ENCODE data around the gene RYK.

The RYK gene

GRCh38 chr3:134299888-134300206, 49.2 kb upstream of the RYK start:
- H3K4me3 ChIP-seq (ENCODE audit: low read depth, low read length): no peak overlapping the region
- no peaks in the 10 kb centered on the region for H3K36me3 ChIP-seq (ENCODE audit: control insufficient read depth in 2 of 2, insufficient read depth in 1 of 2, low read length in 2 of 2)
- CTCF ChIA-PET: interaction anchor here (1.2 to 2.4 kb wide), 3 partner anchors 78 to 87 kb away, joined by 3 to 10 read pairs (median 5); no protein-coding TSS in a partner anchor
- POLR2A ChIA-PET: no interaction called here
- no peak overlapping the region for H3K27ac ChIP-seq (ENCODE audit: extremely low read depth, low read depth, low read length)
- no peaks in the 10 kb centered on the region for H3K4me1 ChIP-seq (ENCODE audit: control insufficient read depth, insufficient read depth, low read length)
- TF ChIP-seq ZNF747 (tag by site-specific recombination; IDR thresholded peaks at IDR 0.05) (no peak), REPIN1 (tag by site-specific recombination; IDR thresholded peaks at IDR 0.05; ENCODE audit: low read depth) (no peak), ZNF626 (tag by site-specific recombination; IDR thresholded peaks at IDR 0.05) (no peak), MZF1 (tag by site-specific recombination; IDR thresholded peaks at IDR 0.05; ENCODE audit: borderline replicate concordance) (no peak), RBAK (tag by site-specific recombination; IDR thresholded peaks at IDR 0.05) (no peak), ZEB2 (tag by site-specific recombination; IDR thresholded peaks at IDR 0.05) (no peak)
- H3K9me3 ChIP-seq (ENCODE audit: control insufficient read depth, insufficient read depth, low read depth, low read length): no peaks in the 10 kb centered on the region

DNA sequence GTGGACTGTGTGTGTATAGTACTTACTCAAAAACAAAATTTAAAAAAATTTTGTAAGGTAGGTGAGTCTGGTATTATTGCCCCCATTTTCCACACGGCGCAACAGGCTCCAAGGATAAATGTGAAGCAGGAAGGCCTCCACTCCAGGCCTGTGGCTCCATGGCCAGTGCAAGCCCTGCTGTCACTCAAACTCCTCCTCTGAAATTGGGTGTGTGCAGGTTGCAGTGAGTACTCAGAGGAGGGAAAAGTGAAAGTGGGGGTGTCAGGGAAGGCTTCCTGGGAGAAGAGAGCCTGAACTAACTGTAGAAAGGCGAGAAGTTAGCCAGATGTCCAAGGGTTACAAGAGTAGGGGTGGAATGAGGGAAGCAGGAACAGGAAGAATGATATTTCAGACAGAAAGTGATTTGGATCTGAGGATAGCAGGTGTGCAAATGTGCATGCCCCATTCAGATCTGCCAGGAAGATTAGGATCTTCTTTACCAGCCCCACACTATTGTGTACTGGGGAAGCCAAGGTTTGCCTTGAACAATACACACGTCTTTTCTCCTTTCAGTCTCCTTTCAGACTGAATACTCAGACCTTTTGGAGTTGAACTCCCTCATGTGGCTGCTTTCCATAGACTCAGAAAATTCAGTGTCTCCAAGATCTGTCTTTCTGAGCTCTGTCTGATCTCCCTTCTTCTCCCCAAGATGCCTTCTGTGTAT, 48.7 kb upstream of the RYK start:
- ChIA-PET POLR2A (no interaction called here), CTCF (interaction anchor here (1.0 to 2.4 kb wide), 3 partner anchors 9 to 87 kb away, joined by 3 to 10 read pairs (median 4); no protein-coding TSS in a partner anchor)
- Histone ChIP-seq H3K9me3 (ENCODE audit: control insufficient read depth, insufficient read depth, low read depth, low read length) (no peaks in the 10 kb centered on the region), H3K4me1 (ENCODE audit: control insufficient read depth, insufficient read depth, low read length) (no peaks in the 10 kb centered on the region), H3K36me3 (ENCODE audit: control insufficient read depth in 2 of 2, insufficient read depth in 1 of 2, low read length in 2 of 2) (no peaks in the 10 kb centered on the region), H3K4me3 (ENCODE audit: low read depth, low read length) (no peak overlapping the region), H3K27ac (ENCODE audit: extremely low read depth, low read depth, low read length) (no peak overlapping the region)
- TF ChIP-seq ZNF654 (tag by site-specific recombination; IDR thresholded peaks at IDR 0.05; ENCODE audit: low read depth): peak; percentile 13; the same call in 1 of the 2 replicates
- TF ChIP-seq, protein P1, sequence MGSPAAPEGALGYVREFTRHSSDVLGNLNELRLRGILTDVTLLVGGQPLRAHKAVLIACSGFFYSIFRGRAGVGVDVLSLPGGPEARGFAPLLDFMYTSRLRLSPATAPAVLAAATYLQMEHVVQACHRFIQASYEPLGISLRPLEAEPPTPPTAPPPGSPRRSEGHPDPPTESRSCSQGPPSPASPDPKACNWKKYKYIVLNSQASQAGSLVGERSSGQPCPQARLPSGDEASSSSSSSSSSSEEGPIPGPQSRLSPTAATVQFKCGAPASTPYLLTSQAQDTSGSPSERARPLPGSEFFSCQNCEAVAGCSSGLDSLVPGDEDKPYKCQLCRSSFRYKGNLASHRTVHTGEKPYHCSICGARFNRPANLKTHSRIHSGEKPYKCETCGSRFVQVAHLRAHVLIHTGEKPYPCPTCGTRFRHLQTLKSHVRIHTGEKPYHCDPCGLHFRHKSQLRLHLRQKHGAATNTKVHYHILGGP (tag by site-specific recombination; IDR thresholded peaks at IDR 0.05): no peak
- no peak for TF ChIP-seq ZNF791 (tag by site-specific recombination; IDR thresholded peaks at IDR 0.05)

DNA sequence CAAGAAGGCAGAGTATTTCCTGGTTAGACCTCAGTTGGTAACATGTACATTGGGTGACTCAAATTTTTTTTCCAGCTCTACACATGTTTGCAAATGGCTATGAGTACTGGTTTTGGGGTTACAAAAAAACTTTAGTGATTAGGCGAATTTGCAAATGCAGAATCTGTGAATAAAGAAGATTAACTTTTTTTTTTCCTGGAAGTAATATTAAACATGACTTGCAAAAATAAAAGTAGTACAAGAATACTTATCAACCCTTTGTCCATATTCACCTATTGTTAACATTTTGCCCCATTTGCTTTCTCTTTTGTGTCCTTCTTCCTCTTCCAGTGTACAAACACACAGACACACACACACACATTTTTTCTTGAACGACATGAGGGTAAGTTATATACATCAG, 47.6 kb upstream of the RYK start:
- TF ChIP-seq ZBTB10 (tag by site-specific recombination; IDR thresholded peaks at IDR 0.05) (no peak), ZBTB8A (tag by site-specific recombination; IDR thresholded peaks at IDR 0.05) (no peak), SP3 (tag by site-specific recombination; IDR thresholded peaks at IDR 0.05) (no peak), ZBTB48 (tag by site-specific recombination; IDR thresholded peaks at IDR 0.05) (no peak), ZNF530 (tag by site-specific recombination; IDR thresholded peaks at IDR 0.05; ENCODE audit: low read depth) (no peak), ZNF280D (tag by site-specific recombination; IDR thresholded peaks at IDR 0.05) (no peak), ZSCAN23 (tag by site-specific recombination; IDR thresholded peaks at IDR 0.05) (no peak), ZNF394 (tag by site-specific recombination; IDR thresholded peaks at IDR 0.05; ENCODE audit: borderline replicate concordance) (no peak)
- Histone ChIP-seq H3K27ac (ENCODE audit: extremely low read depth, low read depth, low read length) (no peak overlapping the region), H3K9me3 (ENCODE audit: control insufficient read depth, insufficient read depth, low read depth, low read length) (no peaks in the 10 kb centered on the region), H3K4me3 (ENCODE audit: low read depth, low read length) (no peak overlapping the region), H3K36me3 (ENCODE audit: control insufficient read depth in 2 of 2, insufficient read depth in 1 of 2, low read length in 2 of 2) (no peaks in the 10 kb centered on the region), H3K4me1 (ENCODE audit: control insufficient read depth, insufficient read depth, low read length) (no peaks in the 10 kb centered on the region)
- ChIA-PET CTCF (interaction anchor here (0.7 to 1.4 kb wide), 5 partner anchors 10 to 195 kb away, joined by 3 to 4 read pairs (median 4); no protein-coding TSS in a partner anchor), POLR2A (no interaction called here)

All from HEK293 (cell line).